Glutamatergic neuron (in vitro differentiated cells): ENCODE measurements around the gene KLK6. TPM values are rescaled to one million over a fixed set of nuclear protein-coding genes. Genes with fewer than 3 reads are reported as not detected.

Source experiments
- DNase-seq: peaks from one replicate; pipeline ENCODE4 v3.0.0; 2022
- H3K27ac Mint-ChIP-seq: one replicate; pipeline ENCODE4 v1.8.0; 2020; ENCODE audit warnings: mild to moderate bottlenecking, mixed read lengths, inconsistent platforms; ENCODE audit not compliant: unreplicated experiment
- H3K27me3 Mint-ChIP-seq: one replicate; pipeline ENCODE4 v1.8.0; 2020; ENCODE audit warnings: mild to moderate bottlenecking, moderate library complexity, mixed read lengths, inconsistent platforms; ENCODE audit not compliant: unreplicated experiment
- H3K36me3 Mint-ChIP-seq: one replicate; pipeline ENCODE4 v1.8.0; 2020; ENCODE audit warnings: mild to moderate bottlenecking, mixed read lengths, inconsistent platforms; ENCODE audit not compliant: unreplicated experiment
- H3K4me1 Mint-ChIP-seq: one replicate; pipeline ENCODE4 v1.8.0; 2020; ENCODE audit warnings: mild to moderate bottlenecking, low read depth, mixed read lengths, inconsistent platforms; ENCODE audit not compliant: unreplicated experiment
- H3K4me3 Mint-ChIP-seq: one replicate; pipeline ENCODE4 v1.8.0; 2020; ENCODE audit warnings: mild to moderate bottlenecking, mixed read lengths, inconsistent platforms; ENCODE audit not compliant: unreplicated experiment
- H3K9me3 Mint-ChIP-seq: one replicate; pipeline ENCODE4 v1.8.0; 2020; ENCODE audit warnings: mild to moderate bottlenecking, moderate library complexity, mixed read lengths, inconsistent platforms; ENCODE audit not compliant: unreplicated experiment
- total RNA-seq: library from RNA; stranded (reverse); fragmentation: NEBNext Ultra II Directional; extraction: Animal tissue kit (Norgen Biotek cat#: 25700); gene quantifications from one replicate; pipeline ENCODE4 v1.2.1, GENCODE V29; 2021; ENCODE audit not compliant: unreplicated experiment
- TF ChIP-seq, protein P1 (sequence below): fragments of 200-600 bp; sonication (generic); IDR thresholded peaks from one replicate; pipeline ENCODE4 v1.5.0; 2021; ENCODE audit not compliant: partially characterized antibody, unreplicated experiment

The KLK6 gene
- total RNA-seq, 1 donor from 2014 or later: not detected

- Mint-ChIP-seq H3K27ac (no peak overlapping the region), H3K27me3 (peaks cover 5% of the 10 kb centered on the region), H3K9me3 (peaks cover 1% of the 10 kb centered on the region), H3K36me3 (no peaks in the 10 kb centered on the region), H3K4me3 (no peak overlapping the region), H3K4me1 (no peaks in the 10 kb centered on the region)
- TF ChIP-seq, protein P1, sequence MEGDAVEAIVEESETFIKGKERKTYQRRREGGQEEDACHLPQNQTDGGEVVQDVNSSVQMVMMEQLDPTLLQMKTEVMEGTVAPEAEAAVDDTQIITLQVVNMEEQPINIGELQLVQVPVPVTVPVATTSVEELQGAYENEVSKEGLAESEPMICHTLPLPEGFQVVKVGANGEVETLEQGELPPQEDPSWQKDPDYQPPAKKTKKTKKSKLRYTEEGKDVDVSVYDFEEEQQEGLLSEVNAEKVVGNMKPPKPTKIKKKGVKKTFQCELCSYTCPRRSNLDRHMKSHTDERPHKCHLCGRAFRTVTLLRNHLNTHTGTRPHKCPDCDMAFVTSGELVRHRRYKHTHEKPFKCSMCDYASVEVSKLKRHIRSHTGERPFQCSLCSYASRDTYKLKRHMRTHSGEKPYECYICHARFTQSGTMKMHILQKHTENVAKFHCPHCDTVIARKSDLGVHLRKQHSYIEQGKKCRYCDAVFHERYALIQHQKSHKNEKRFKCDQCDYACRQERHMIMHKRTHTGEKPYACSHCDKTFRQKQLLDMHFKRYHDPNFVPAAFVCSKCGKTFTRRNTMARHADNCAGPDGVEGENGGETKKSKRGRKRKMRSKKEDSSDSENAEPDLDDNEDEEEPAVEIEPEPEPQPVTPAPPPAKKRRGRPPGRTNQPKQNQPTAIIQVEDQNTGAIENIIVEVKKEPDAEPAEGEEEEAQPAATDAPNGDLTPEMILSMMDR: no peak
- DNase-seq: no peak
Observed at GRCh38 chr19:50932690-50933083, 36.7 kb downstream of the KLK6 start.

DNA sequence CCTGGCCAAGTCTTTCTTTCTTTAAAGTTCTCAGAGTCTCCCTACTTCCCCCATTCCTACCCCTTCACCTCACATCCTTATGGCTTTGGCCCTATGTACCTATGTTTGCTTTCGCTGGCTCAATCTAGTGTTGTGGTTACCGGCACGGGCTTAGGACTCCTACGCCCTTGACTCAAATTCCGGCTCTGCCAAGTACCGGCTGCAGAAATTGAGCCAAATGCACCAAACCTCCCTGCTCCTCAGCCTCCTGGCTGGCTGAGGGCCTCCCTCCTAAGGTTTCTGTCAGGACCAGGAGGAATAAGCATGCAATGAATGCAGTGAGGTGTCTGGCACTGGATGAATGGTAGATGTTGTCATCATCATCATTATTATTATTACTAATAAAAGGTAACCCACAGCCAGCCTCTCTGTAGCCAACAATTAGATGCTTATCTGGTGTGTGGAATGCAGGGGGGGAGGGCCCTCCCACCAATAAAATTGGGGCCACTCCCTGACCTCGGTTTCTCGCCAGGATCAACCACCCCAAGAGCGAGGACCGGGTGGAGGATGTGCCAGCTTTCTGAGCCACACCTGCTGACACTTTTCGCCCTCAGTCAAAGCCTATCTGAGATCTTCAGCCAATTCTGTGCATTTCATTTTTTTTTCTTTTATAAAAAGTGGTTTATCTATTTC is 37.2 kb downstream of the KLK6 start:
- H3K27ac Mint-ChIP-seq: no peak overlapping the region
- H3K36me3 Mint-ChIP-seq: no peaks in the 10 kb centered on the region
- H3K4me1 Mint-ChIP-seq: no peaks in the 10 kb centered on the region
- peaks cover 1% of the 10 kb centered on the region for H3K9me3 Mint-ChIP-seq
- TF ChIP-seq, protein P1: no peak
- no peak overlapping the region for H3K4me3 Mint-ChIP-seq
- peaks cover 5% of the 10 kb centered on the region for H3K27me3 Mint-ChIP-seq
- DNase-seq: no peak

DNA sequence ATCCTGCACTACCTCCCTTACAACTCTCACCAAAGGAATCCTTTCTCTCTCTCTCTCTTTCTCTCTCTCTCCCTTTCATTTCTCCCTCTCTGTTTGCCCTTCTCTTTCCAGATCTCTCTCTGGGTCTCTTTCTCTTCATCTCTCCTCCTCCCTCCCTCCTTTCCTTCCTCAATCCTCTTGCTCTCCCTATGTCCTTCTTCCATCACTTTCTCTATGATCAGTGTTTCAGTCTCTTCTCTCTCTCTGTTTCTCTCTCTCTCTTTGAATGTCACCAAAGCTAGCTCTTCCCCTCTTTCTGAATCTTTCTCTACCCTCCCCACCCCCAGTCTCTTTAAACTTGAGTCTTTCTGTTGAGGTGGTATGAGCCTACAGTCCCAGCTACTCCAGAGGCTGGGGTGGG is 38.4 kb downstream of the KLK6 start:
- TF ChIP-seq, protein P1: no peak
- H3K4me3 Mint-ChIP-seq: no peak overlapping the region
- no peaks in the 10 kb centered on the region for H3K4me1 Mint-ChIP-seq
- no peak overlapping the region for H3K27ac Mint-ChIP-seq
- peaks cover 3% of the 10 kb centered on the region for H3K27me3 Mint-ChIP-seq
- DNase-seq: no peak
- H3K9me3 Mint-ChIP-seq: peaks cover 1% of the 10 kb centered on the region
- no peaks in the 10 kb centered on the region for H3K36me3 Mint-ChIP-seq

- Mint-ChIP-seq H3K27me3 (peaks cover 5% of the 10 kb centered on the region), H3K4me3 (no peak overlapping the region), H3K4me1 (no peaks in the 10 kb centered on the region), H3K36me3 (no peaks in the 10 kb centered on the region), H3K27ac (no peak overlapping the region), H3K9me3 (peaks cover 1% of the 10 kb centered on the region)
- DNase-seq: no peak
- TF ChIP-seq, protein P1: no peak
Observed at GRCh38 chr19:50928831-50929230, 40.6 kb downstream of the KLK6 start.

- TF ChIP-seq, protein P1: no peak
- no peaks in the 10 kb centered on the region for H3K36me3 Mint-ChIP-seq
- DNase-seq: no peak
- peaks cover 3% of the 10 kb centered on the region for H3K27me3 Mint-ChIP-seq
- H3K4me1 Mint-ChIP-seq: no peaks in the 10 kb centered on the region
- no peak overlapping the region for H3K27ac Mint-ChIP-seq
- peaks cover 1% of the 10 kb centered on the region for H3K9me3 Mint-ChIP-seq
- no peak overlapping the region for H3K4me3 Mint-ChIP-seq
Observed at GRCh38 chr19:50926144-50926543, 43.2 kb downstream of the KLK6 start.
